GM12878 (cell line): ENCODE results near the gene SNX8.

ENCODE experiments used
- CREB1 ChIP-seq: IDR thresholded peaks from 2 replicates; pipeline ENCODE4 v1.6.1; 2012; ENCODE audit warnings: low read depth, mild to moderate bottlenecking, inconsistent platforms
- ESRRA ChIP-seq: IDR thresholded peaks from 2 replicates; pipeline ENCODE4 v1.6.1; 2012; ENCODE audit warnings: mild to moderate bottlenecking, low read length, improper control_type of control experiment
- FOS ChIP-seq: IDR thresholded peaks from 3 replicates; pipeline ENCODE4 v1.6.1; 2011; ENCODE audit warnings: borderline replicate concordance; ENCODE audit not compliant: insufficient read length; ENCODE audit errors: extremely low read depth
- RAD21 ChIP-seq: IDR thresholded peaks from 2 replicates; pipeline ENCODE4 v1.6.1; 2011; ENCODE audit warnings: mild to moderate bottlenecking, low read depth, low read length, moderate library complexity; ENCODE audit not compliant: insufficient read depth
- SRF ChIP-seq, 2 experiments: IDR thresholded peaks; 2 replicates each; pipeline ENCODE4 v1.6.1; 2011; ENCODE audit warnings: low read depth in 2 of 2, low read length in 2 of 2, mild to moderate bottlenecking in 1 of 2, moderate library complexity in 1 of 2

DNA sequence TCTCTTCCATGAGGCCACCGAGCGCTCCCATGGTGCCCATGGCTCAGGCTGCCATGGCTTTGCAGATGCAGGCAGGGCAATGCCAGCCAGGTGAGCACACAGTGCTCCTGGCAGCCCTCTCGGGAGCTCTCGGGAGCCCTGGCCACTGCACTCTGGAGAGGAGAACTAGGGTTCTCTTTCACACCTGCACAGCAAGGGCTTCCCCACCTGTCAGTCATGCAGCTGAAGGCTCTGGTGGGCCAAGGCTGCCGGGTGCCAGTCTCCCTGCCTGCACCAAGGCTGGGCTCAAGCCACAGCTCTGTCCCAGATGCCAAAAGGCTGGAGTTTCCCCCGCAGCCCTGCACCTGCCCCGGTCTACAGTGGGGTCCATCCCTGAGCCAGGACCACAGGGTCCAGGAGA, 39.6 kb downstream of the SNX8 start:
- TF ChIP-seq RAD21, result no peak
- TF ChIP-seq CREB1, result no peak
- no peak for TF ChIP-seq FOS
- no peak for TF ChIP-seq SRF (IDR thresholded peaks at IDR 0.05; ENCODE audit: low read depth in 2 of 2, low read length in 2 of 2)
- TF ChIP-seq ESRRA, result no peak
